HG03064 (cell line): ENCODE data around the gene ARID5B.

Experiments
- ATAC-seq: cut with Tn5 transposase; IDR thresholded peaks from one replicate; pipeline ENCODE4 v1.9.1; 2021; ENCODE audit warnings: low read depth; ENCODE audit not compliant: unreplicated experiment

ARID5B gene

DNA sequence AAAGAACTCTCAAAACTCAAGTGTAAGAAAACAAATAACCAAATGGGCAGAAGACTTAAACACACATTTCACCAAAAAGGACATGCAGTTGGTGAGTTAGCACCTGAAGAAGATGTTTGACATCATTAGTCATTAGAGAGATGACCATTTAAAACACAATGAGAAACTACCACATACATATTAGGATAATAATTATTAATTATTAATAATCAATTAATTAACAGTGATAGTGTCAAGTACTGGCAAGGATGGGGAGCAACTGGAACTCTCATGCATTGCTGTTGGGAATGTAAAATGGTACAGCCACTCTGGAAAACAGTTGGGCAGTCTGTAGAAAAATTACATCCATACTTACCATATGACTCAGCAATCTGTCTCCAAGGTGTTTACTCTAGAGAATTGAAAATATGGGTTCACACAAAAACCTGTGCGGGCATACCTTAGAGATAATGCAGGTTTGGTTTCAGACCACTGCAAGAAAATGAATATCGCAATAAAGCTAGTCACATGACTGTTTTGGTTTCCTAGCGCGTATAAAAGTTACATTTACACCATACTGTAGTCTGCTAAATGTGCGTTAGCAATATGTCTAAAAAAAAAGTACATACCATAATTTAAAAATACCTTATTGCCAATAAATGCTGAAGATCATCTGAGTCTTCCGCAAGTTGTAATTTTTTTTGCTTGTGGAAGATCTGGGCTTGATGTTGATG is 30.3 kb downstream of the ARID5B start:
- ATAC-seq, result no peak

DNA sequence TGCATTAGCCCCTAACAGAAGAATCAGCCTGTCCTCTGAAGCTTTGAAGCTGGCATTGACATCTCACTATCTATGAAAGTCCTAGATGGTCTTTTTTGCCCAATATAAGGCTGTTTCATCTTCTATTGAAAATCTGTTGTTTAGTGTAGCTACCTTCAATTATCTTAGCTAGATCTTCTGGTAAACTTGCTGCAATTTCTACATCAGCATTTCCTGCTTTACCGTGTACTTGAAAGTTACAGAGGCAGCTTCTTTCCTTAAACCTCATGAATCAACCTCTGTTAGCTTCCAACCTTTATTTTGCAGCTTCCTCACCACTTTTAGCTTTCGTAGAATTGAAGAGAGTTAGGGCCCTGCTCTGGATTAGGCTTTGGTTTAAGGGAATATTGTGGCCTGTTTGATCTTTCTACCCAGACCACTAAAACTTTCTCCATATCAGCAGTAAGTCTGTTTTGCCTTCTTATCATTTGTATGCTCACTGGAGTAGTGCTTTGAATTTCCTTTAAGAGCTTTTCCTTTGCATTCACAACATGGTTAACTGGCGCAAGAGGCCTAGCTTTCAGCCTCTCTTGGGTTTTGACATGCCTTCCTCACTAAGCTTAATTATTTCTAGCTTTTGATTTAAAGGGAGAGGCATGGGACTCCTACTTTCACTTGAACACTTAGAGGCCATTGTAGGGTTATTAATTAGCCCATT is 32.5 kb downstream of the ARID5B start:
- ATAC-seq, result no peak

DNA sequence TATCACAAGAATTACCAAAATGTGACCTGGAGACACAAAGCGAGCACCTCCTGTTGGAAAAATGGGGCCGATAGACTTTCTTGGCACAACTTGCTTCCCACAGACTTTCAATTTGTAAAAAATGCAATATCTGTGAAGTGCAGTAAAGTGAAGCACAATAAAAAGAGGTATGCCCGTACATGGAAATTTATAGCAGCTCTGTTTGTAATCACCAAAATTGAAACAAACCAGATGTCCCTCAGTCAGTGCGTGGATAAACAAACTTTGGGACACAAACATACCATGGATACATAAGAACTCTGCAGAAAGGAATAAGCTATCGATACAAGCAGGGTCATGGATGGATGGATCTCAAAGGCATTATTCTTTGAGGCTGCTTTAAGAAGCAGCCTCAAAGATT is 33.6 kb downstream of the ARID5B start:
- no peak for ATAC-seq

GRCh38 chr10:61936770-61937169 is 35.3 kb downstream of the ARID5B start:
- no peak for ATAC-seq

DNA sequence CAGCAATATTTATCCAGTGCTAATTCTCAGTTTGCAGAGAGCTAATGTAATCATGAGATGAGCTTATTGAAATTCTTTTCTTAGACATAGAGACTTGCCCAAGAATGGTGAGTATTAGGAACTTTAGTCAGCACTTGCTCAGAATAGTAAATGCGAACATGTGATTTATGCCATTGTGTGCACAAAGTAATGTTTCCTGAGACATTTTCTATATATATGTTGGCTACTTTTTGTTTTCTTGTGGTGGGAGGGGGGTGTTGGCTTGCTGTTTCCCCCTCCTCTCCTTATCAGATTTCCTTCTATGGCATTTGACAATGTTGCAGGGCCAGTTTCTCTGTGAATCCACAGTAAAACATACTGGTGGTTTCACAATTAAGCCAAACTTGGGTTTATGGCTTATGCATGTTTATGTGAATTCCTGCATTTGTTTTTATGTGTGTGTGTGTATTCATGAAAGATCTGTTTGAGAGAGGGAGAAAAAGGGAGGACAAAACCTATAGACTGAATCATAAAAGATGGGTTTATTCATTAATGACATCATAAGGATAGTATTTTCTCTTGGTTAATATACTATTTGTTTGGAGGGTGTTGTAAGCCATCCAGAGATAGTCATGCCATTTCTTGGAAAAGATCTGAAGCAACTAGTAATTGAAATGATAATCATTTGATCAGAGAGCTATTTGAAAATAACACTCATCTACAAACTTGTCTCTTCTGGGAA is 36.3 kb downstream of the ARID5B start:
- no peak for ATAC-seq

DNA sequence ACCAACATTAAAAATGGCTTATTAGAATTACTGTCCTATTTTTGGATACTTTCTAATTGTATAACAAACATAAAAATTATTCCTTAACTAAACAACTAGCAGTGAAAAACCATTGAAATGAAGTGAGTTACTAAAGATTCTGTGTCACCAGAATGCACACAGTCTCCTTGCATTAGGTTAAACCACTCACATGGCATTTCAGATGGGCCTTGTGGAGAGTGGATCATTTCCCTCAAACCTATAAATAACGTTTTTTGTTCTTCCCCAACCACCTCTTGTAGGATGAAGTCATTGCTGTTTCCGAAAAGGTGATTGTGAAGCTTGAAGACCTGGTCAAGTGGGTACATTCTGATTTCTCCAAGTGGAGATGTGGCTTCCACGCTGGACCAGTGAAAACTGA is 38.4 kb downstream of the ARID5B start:
- no peak for ATAC-seq

DNA sequence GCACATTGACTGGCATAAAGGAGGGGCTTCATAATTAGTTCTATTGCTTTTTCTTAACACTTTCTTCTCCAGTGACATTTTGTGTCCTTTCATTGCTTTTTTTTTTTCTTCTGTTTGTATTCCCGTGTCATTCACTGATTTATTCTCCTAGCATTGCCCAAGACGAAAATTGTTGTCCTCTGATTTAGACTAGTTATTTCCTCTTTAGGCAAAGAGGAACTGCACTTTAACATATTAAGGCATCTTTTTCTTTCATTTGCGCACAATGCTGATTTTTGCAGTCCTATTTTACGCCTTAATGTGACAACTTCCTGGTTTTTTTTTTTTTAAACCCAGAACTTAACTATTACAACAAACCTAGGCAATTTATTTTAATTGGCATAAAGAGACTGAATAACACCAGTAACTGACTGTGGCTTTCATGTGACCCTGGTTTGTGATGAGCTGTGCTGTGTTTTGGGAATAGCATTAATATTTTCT is 39.7 kb downstream of the ARID5B start:
- no peak for ATAC-seq

- no peak for ATAC-seq
Measured at GRCh38 chr10:61942604-61943461, 41.3 kb downstream of the ARID5B start.

- peak; percentile 41 for ATAC-seq
Measured at GRCh38 chr10:61943674-61944378, 42.3 kb downstream of the ARID5B start.

DNA sequence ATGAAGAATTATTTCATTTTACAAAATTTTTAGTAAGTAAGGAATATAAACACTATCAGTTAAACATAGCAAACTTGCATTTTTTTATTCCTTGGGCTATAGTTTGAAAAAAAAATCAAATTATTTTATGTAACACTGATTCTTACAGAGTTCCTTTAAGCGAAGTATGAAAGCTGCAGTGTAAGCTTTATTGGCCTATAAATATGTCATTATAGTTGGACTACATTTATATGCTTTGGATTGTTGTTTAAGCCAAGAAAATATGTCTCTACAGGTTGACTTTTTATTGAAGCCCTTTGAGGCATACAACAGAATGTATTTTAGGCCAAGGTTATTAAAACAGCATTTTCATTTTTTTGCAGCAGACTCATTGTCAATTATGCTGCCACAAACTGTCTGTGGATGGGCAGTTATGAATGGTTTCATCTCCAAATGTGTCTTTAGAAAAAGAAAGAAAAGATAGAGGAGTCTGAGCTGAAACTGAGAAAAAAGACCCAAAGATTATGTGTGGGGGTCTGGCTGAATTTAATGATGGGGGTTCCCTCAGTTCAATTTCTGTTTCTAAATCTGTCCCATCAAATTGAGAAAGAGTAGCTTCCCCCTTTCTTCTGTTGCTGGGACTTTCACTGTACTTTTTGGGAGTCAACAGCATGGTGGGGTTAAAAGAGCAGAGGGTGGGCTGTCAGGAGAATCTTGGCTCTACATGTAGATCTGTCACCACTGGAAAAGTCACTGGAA is 43.1 kb downstream of the ARID5B start:
- ATAC-seq, result no peak

- ATAC-seq, result no peak
Measured at GRCh38 chr10:61949687-61950086, 48.2 kb downstream of the ARID5B start.

DNA sequence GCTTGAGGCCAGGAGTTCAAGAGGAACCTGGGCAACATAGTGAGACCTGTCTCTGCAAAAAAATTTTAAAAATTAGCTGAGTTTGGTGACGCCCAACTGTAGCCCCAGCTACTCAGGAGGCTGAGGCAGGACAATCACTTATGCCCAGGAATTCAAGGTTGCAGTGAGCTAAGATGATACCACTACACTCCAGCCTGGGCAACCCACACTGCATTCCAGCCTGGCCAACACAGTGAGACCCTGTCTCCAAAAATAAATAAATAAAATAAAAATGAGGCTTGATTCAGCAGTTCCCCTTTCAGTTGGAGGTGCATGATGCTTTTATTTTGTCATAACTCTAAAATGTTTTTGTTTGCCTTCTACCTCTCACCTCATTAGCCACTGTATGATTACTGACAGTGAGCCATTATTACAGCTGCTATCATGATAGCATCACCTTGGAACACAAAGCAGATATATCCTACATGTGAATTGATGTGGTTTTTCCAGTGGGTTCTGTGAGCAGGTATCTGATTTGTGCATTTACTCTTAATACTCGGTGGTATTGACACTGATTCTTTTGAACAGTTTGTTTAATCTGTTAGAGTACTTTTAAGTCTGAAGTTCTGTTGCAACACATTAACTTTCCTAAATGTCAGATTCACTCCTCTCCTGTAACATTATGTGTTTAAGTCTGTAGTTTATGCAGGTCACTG is 49.1 kb downstream of the ARID5B start:
- no peak for ATAC-seq

GRCh38 chr10:61951144-61951483 is 49.6 kb downstream of the ARID5B start:
- ATAC-seq, result no peak

- no peak for ATAC-seq
Measured at GRCh38 chr10:61952028-61952674, 50.7 kb downstream of the ARID5B start.

DNA sequence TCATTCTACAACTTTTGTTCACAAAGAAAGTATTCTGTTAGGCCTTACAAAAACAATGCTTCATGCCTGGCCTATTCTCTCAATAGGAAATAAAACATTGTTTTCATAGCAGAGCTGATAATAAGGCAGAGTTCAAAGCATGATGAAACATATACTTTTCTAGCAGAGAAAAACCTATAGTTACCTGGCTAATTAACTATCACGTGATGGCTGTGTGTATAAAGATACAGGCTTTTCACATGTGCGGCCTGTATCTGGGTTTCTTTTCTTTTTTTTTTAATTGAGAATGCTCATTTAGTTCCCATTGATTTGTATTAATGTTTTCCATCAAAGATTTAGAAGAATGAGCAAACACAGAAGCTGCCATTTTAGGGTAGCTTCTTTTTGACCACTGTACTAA is 51.7 kb downstream of the ARID5B start:
- no peak for ATAC-seq

DNA sequence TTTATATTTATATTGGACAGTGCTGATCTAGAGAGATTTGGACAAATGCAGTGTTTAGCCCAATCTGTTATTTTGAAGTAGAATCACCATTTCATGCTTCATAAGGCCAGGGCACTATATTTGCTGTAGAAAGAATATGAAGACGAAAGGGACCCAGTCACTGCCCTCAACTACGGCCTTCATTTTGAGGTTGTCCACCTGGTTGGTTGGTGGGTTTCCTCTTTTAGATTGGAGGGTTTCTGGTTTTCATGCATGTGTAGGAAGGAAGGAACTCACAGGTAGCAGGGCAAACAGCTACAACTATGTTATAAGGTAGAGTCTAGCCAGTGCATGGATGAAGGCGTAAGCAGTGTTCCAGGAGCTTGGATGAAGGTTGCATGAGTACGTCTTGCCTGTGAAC is 56.3 kb downstream of the ARID5B start:
- no peak for ATAC-seq

- no peak for ATAC-seq
Measured at GRCh38 chr10:61958311-61958710, 56.8 kb downstream of the ARID5B start.

- no peak for ATAC-seq
Measured at GRCh38 chr10:61958805-61959204, 57.3 kb downstream of the ARID5B start.
